H4 (cell line): Measurements from ENCODE around the gene GNA12. TPM values are rescaled to one million over a fixed set of nuclear protein-coding genes. Genes with fewer than 3 reads are reported as not detected.
A peak's percentile ranks its signal among the peaks of the same experiment; 100 is the strongest.
"Not testable (repeated sequence)": the region's sequence is repeated elsewhere in the genome, so short reads cannot be mapped to it uniquely, and the experiment has no call there.

Experiments used
- DNase-seq: peaks from one replicate; pipeline ENCODE4 v3.0.0-alpha.2; 2015; ENCODE audit warnings: low spot score
- total RNA-seq: library from RNA; depleted of rRNA; stranded (reverse); fragments of >200 nt; shearing (Covaris generic); gene quantifications from 2 replicates; pipeline ENCODE4 v1.2.3, GENCODE V29; 2014

The GNA12 gene
- total RNA-seq, 1 experiment from 2014 or later = 24.4 TPM

DNA sequence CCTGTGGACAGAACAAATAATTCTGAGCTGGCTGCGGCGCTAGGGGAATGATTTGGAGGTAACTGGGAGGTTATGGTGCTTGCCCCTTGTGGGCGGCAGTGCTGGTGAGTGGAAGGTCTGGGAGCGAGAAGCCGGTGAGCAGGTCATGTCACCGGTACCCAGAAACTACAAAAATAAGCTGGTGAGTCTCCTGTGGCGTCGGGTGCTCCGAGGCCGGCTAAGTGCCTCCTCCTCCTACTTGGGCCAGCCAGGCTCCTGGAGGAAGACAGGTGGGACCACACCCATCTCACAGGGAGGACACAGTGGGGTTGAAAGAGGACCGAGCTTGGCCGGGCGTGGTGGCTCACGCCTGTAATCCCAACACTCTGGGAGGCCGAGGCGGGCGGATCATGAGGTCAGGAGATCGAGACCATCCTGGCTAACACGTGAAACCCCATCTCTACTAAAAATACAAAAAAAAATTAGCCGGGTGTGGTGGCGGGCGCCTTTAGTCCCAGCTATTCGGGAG, 152.1 kb downstream of the GNA12 start:
- DNase-seq = not testable (repeated sequence)

DNA sequence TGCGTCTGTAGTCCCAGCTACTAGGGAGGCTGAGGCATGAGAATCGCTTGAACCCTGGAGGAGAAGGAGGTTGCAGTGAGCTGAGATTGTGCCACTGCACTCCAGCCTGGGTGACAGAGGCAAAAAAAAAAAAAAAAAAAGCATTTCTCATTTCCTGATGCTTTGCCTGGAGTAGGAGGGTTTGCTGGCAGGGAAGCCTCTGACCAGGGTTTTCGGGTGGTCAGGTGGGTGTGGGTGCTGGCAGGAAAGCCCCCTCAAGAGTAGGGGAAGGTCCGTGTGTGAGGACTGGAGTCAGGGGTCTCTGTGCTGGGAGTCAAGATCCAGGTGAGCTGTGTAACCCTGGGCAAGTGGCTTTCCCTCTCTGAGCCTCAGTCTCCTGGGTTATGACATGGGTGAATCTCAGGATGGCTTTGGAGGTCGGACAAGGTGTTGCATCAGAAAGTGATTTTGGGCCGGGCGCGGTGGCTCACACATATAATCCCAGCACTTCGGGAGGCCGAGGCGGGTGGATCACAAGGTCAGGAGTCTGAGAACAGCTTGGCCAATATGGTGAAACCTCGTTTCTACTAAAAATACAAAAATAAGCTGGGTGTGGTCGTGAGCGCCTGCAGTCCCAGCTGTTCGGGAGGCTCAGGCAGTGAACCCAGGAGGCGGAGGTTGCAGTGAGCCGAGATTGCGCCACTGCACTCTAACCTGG, 152.9 kb downstream of the GNA12 start:
- DNase-seq = no peak

DNA sequence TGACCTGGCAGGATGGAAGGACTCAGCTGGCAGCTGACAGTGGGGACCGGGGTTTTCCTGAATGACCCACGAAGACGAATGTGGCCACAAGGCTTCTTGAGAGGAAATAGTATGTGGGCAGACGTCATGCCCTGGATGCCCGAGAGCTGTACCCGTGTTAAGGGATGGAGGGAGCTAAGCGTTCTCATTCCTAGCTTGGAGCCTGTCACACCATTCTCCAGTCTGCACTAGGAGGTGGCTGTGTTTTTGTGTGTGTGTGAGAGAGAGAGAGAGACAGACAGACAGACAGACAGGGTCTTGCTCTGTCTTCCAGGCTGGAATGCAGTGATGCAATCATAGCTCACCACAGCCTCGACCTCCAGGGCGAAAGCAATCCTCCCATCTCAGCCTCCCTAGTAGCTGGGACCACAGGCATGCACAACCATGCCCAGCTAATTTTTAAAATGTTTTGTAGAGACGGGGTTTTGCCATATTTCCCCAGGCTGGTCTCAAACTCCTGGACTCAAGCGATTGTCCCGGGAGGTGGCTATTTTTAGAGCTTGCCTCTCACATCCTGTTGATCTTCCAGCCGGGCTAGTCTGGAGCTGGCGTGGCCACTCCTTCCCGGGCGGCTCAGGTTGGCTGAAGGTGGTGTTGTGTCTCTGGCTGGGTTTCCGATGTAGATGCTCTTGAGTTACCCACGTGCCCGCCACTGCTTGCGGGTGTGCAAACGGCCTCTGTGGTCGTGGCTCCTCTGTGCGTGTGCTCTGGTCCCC, 154.0 kb downstream of the GNA12 start:
- peak; percentile 89 for DNase-seq

DNA sequence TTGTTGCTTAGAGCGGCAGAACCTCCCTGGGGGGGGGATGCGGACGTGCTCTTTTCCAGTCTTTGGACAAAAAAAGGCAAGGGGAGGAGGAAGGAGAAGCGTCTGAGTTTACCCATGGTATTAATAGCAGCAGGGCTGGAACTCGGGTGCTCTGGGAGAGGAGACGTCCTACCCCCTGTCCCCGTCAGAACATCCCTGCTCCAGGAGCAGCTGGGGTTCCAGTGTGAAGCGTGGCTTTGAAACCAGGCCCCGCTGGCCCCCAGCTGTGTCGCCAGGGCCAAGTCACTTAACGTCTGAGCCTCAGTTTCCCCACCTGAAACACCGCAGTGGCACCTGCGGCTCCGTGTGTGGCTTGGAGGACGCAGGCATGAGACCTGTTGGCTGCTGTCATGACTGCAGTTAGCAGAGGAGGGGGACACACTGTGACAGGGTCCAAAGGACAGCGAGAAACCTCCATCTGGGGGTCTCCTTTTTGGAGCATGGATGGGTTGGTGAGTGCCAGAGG, 154.7 kb downstream of the GNA12 start:
- no peak for DNase-seq

DNA sequence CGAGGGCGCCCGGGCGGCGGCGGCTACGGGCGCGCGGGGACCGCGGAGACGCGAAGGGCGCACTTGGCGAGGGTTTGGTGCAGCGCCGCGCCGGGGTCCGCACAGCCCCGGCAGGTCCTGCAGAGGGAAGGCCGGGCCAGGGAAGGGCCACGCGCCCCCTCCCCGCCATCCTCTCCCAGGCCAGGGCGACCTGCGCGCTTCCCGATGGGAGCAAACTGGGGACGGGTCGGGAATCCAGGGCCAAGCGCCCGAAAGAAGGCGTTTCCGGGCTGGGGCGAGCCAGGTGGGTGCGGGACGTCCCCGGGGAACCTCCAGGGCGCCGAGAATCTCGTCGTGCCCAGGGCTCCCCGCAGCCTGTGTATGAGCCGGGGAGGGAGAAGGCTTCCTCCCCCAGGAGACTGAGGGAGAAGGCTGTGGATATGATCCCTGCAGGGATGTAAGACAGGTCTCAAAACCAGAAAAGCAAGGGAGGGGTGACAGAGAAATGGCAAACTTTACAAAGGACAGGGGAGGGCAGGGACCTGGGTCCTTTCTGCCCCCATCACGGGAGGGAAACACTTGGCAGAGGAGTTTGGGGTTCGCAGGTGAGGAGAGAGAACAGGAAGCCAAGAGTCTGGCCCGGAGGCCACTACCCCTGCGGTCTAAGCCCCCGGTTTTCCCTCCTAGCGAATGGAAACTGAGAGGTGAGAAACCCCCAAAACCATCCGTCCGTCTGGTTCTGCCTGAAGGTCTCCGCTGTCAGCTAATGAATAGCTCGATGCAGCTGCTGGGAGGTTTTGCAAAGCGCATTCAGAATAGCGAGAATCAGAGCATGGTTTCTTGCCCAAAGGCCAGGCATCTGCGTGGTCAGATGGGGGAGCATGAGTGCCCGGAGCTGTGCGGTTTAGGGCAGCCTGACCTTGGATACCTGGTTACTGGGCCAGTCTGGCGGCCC, 155.4 kb downstream of the GNA12 start:
- no peak for DNase-seq

DNA sequence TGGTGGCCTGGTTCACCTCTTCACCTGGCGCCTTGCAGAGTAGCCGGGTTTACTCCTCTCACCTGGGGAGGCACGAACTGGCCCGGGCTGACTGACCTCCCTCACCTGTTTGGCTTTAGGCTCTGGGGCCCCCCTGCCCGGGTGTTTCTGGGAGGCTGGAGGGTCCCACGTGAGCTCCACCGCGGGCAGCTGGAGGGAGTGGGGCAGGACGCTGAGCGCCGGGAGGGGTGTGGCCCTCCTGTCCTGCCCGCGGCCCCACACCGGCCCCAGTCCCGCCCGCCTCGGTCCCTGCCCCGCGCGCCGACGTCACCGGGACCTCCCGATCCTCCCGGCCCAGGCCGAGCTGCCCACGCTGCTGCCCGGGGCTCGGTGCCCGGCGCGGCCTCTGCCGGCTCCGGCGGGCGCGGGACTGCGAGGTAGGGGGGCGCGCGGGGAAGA, 156.2 kb downstream of the GNA12 start, which contains the start of gene AMZ1:
TSS of gene AMZ1 (plus strand) at position 322 of the 438 bp plus-strand sequence. CDS start 12,250 bp downstream, outside the sequence.
- DNase-seq = no peak

DNA sequence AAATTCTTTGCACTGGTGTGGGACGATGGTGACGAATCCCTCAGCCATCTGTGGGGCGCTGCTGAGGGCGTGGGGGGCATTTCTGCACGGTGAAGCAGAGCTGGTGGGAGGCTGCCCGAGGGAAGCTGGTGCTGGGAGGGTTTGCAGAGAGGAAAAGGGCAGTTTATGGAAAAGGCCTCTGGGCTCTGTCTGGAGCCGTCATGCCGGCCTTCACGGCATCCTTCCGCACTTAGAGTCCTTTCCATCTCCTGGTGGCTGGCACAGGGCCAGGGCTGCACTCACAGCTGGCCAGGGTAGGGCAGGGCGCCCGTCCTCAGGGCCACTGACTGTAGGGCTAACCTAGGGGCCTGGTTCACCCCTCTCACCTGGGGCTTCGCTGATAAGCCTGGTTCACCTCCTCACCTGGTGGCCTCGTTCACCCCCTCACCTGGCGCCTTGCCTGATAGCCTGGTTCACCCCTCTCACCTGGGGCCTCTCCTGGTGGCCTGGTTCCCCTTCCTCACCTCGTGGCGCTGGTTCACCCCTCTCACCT, 156.7 kb downstream of the GNA12 start:
- no peak for DNase-seq

DNA sequence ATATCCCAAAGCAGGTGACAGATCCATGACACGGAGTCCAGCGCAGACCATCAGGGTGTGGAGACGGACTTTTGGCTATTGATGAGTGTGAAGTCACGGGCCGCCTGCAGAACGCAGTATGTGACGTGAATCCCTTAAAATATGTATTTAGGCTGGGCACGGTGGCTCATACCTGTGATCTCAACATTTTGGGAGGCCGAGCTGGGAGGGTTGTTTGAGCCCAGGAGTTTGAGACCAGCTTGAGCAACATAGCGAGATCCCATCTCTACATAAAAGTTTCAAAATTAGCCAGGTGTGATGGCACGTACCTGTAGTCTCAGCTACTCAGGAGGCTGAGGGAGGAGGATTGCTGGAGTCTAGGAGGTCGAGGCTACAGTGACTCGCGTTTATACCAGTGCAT, 158.0 kb downstream of the GNA12 start:
- DNase-seq = no peak

DNA sequence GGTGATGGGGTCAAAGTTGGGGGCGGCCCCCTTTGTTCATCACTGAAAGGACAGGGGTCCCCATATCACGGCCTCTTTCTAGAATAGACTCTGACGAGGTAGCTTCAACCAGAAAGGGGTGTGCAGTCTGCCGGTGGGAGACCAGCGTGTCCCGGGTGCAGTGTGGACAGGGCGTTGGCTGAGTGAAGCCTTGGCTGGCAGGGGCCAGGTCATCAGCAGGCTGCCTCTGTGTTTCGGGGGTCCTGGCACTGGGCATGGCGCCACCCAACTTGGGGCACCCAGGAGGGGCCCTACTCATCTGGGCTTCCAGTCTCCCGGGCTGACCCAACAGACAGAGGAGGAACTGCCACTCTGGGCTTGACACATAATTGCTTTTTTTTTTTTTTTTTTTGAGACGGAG, 159.6 kb downstream of the GNA12 start:
- DNase-seq = no peak

DNA sequence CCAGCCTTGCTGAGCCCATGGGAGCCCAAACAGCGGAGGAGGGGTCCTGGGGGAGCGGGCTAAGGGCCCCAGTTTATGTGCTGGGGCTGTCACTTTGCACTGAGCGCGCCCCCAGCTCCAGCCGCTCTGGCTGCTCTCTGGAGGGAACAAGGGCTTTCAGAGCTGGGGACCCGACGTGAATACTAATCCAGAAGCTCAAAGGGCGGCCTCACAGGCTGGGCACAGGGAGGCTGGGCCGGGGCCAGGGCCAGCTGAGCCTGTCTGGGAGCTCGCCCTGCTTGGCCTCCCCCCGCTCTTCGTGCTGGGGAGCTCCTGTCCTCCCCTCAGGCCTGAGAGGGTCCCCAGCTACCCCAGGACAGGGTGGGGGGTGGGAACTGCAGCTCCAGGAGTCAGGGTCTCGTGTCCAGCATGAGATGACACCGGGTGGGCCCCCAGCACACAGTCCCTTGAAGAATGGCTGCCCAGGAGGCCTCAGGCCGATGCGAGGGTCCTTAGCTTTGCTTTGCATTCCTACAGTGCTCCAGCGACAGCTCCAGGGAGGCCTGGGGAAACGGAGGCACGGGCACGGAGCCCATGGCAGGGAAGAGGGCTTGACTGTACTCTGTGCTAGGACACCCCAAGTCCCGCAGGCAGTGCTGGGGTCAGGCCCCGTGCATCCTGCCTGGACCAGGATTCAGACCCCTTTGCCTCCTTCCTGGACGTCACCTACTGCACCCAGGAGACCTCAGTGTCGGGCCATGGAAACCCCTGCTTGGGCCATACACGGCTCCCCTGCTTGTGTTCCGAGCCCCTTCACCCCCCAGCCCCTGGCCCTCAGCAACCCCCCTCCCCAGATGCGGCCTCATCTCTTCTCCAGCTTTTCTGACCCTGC, 161.9 kb downstream of the GNA12 start:
- no peak for DNase-seq

DNA sequence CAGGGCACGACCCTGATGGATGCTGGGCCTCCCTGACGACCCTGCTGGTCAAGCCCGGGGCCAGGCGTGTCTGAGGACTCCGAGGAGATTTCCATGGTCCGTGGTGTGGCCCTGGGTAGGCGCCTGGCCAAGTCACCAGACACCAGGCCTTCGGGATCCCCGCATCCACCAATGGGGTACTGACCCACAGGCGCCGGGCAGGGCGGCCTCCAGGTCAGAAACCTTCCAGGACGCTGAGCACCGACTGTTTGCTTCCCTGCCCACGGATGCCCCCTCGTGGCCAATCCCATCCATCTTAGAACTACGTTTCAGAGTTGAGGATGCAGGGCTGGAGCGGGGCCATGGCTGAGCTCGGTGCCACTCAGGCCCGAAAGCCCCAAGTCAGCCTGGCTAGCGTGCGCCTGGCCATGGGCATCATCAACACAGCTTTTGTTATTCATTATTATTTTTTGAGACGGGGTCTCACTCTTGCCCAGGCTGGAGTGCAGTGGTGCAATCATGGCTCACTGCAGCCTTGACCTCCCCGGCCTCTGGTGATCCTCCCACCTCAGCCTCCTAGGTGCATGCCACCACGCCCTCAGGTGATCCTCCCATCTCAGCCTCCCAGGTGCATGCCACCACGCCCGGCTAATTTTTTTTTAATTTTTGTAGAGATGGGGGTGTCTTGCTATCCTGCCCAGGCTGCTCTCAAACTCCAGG, 163.2 kb downstream of the GNA12 start:
- peak; percentile 88 for DNase-seq

DNA sequence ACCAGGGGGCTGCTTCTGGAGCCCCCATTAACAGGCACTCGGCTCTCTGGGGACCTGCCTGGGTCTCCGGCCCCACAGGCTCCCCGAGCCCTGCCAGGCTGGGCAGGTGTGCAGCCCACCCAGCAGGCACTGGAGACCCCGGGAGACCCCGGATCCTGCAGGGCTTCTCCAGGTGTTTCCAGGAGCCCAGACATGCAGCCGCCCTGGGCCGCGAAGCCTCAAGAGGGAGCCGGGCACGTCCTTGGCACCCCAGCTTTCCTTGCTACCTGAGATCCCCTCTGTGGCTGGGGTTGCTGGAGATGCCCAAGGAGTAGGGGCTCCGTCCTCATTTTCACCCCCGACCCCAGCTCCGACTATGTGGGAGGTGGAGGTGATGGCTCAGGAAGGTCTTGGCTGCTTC, 163.9 kb downstream of the GNA12 start:
- DNase-seq = no peak

DNA sequence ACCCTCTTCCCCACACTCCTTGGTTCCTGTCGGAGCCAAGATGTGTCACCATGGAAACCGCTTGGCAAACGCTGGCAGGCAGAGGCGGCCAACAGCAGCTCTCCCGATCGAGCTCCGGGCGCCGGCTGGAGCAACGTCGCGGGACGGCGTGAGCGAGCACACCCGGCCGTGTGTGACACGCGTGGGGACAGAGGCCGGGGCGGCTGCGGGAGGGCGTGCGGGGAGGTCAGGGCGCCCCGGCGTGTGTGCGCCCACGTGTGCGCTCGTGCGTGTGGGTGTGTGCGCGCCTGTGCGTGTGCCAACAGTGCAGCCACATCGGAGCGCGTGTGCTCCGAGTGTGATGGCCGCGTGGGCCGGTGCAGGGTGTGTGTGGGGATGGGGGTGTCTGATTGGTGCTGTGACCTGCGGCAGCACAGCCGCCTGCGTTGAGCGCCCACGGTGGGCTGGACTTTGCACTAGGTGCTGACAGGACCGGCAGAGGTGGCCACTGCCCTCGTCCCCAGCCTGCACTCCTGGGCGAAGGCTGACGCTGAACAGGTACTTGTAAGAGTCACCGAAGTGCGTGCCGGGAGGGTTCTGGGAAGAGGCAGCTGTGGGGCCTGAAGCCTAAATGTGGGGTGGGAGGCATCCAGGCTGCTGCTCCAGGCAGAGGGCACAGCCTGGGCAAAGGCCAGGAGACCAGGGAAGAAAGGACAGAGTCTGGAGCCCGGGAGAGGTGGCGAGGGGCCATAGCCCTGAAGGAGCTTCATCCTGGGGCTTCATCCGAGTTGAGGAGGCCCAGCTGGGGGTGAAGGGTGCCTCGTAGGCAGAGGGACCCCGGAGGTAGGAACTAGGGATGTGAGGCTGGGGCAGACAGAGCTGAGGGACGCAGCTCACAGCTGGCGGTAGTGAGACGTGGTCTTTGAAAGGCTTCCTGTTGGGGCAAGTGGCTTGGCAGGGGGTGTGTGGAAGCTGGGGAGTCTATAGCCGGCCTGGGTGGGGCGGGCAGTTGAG, 164.7 kb downstream of the GNA12 start:
- not testable (repeated sequence) for DNase-seq

DNA sequence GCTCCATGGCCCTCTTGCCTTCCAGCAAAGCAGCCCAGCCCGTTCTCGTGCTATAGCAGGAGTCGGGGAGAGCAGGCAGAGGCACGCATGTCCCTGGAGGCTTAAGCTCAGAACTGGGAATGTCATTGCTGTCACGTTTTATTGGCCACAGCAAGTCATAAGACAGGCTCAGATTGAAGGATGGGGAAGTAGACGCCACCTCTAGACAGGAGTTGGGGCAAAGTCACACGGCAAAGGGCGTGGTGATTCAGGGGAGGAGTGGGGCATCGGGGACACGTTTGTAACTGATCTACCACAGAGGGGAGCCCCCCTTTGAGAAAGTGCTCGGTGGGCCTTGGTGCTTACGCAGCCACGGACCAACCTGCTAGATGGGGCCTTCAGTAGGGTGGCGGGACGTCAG, 165.7 kb downstream of the GNA12 start:
- DNase-seq = not testable (repeated sequence)
